Measurements from ENCODE around the gene NDUFV1. TPM values are rescaled to one million over a fixed set of nuclear protein-coding genes. Genes with fewer than 3 reads are reported as not detected.
"Not testable (repeated sequence)": the region's sequence is repeated elsewhere in the genome, so short reads cannot be mapped to it uniquely, and the experiment has no call there.

NDUFV1 gene
- total RNA-seq, 1 donor: 234 TPM

- DNase-seq (ENCODE audit: low read depth in 2 of 3, low spot score in 2 of 3): no peak
These were observed 30.2 kb downstream of the NDUFV1 start for GRCh38 chr11:67636962-67637361.

- not testable (repeated sequence) for DNase-seq (ENCODE audit: low read depth in 2 of 3, low spot score in 2 of 3)
These were observed 30.7 kb downstream of the NDUFV1 start for GRCh38 chr11:67637441-67637840.

GRCh38 chr11:67638535-67639437, 32.0 kb downstream of the NDUFV1 start:
- no peak for DNase-seq (ENCODE audit: low read depth in 2 of 3, low spot score in 2 of 3)

GRCh38 chr11:67639438-67639859, 32.7 kb downstream of the NDUFV1 start, which contains the start of gene TBX10:
TBX10 (minus strand) TSS chr11:67639763; CDS start chr11:67639472, 291 bp downstream.
- DNase-seq (ENCODE audit: low read depth in 2 of 3, low spot score in 2 of 3): no peak

GRCh38 chr11:67640021-67640757, 33.5 kb downstream of the NDUFV1 start:
- DNase-seq (ENCODE audit: low read depth in 2 of 3, low spot score in 2 of 3): peak in 2 of 3 donors; percentile 66 to 70

- DNase-seq (ENCODE audit: low read depth in 2 of 3, low spot score in 2 of 3): no peak
These were observed 34.1 kb downstream of the NDUFV1 start for GRCh38 chr11:67640758-67641337.

- no peak for DNase-seq (ENCODE audit: low read depth in 2 of 3, low spot score in 2 of 3)
These were observed 34.8 kb downstream of the NDUFV1 start for GRCh38 chr11:67641338-67642172.

GRCh38 chr11:67642173-67643120, 35.7 kb downstream of the NDUFV1 start:
- no peak for DNase-seq (ENCODE audit: low read depth in 2 of 3, low spot score in 2 of 3)

GRCh38 chr11:67644042-67644441, 37.3 kb downstream of the NDUFV1 start:
- DNase-seq (ENCODE audit: low read depth in 2 of 3, low spot score in 2 of 3): no peak

GRCh38 chr11:67644472-67645418, 38.0 kb downstream of the NDUFV1 start:
- no peak for DNase-seq (ENCODE audit: low read depth in 2 of 3, low spot score in 2 of 3)

- DNase-seq (ENCODE audit: low read depth in 2 of 3, low spot score in 2 of 3): no peak
These were observed 39.1 kb downstream of the NDUFV1 start for GRCh38 chr11:67645521-67646461.

- peak in 2 of 3 donors; percentile 82 to 84 for DNase-seq (ENCODE audit: low read depth in 2 of 3, low spot score in 2 of 3)
These were observed 40.0 kb downstream of the NDUFV1 start for GRCh38 chr11:67646535-67647336.

- DNase-seq (ENCODE audit: low read depth in 2 of 3, low spot score in 2 of 3): no peak
These were observed 40.7 kb downstream of the NDUFV1 start for GRCh38 chr11:67647471-67647870.

- peak in 2 of 3 donors; percentile 77 to 88 for DNase-seq (ENCODE audit: low read depth in 2 of 3, low spot score in 2 of 3)
These were observed 41.5 kb downstream of the NDUFV1 start for GRCh38 chr11:67648140-67648795.

GRCh38 chr11:67648796-67649613, 42.3 kb downstream of the NDUFV1 start:
- peak in 2 of 3 donors; percentile 74 to 94 for DNase-seq (ENCODE audit: low read depth in 2 of 3, low spot score in 2 of 3)

All from hematopoietic multipotent progenitor cell (in vitro differentiated cells).